Measurements from ENCODE around the gene ZNF679.
"Not testable (repeated sequence)": the region's sequence is repeated elsewhere in the genome, so short reads cannot be mapped to it uniquely, and the experiment has no call there.

The ZNF679 gene

DNA sequence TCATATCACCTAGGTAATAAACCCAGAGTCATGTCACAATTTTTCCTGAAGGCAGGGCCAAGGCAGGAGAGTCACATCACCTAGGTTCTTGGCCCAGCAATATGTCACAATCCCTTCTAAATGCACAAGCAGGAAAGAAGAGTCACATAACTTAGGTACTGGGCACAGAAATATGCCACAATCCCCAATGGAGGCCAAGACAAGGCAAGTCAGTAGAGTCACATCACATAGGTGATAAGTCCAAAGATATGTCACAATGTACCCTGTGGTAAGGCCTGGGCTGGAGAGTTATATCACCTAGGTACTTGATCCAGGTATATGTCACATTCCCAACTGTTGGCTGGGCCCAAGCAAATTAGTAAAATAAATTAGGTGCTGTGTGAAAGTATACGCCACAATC lies at the start of gene ZNF679:
TSS of gene ZNF679 (plus strand) at position 301 of the 400 bp plus-strand sequence. CDS start 20,644 bp downstream, outside the sequence.
- DNase-seq: not testable (repeated sequence)

DNA sequence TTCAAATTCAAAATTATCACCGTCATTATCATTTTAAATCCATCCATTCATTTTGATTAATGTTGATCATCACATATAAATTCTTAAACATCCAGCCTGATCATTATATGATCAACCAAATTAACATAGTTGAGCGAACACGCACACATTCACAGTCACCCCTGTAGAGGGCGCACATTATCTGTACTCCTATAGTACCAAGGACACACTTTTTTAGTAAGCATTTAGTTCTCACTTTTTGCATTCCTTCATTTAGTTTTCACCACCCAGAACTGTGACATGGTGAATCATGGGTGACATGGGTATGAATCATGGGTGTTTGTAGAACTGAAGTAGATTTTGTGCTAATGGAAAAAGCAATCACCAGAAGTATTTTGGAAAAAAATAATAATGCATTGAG lies 47.3 kb upstream of the ZNF679 start:
- no peak for DNase-seq

GRCh38 chr7:64181586-64181985 lies 46.7 kb upstream of the ZNF679 start:
- no peak for DNase-seq

GRCh38 chr7:64182036-64182790 lies 46.1 kb upstream of the ZNF679 start:
- no peak for DNase-seq

GRCh38 chr7:64183126-64183742 lies 45.0 kb upstream of the ZNF679 start:
- DNase-seq: no peak

DNA sequence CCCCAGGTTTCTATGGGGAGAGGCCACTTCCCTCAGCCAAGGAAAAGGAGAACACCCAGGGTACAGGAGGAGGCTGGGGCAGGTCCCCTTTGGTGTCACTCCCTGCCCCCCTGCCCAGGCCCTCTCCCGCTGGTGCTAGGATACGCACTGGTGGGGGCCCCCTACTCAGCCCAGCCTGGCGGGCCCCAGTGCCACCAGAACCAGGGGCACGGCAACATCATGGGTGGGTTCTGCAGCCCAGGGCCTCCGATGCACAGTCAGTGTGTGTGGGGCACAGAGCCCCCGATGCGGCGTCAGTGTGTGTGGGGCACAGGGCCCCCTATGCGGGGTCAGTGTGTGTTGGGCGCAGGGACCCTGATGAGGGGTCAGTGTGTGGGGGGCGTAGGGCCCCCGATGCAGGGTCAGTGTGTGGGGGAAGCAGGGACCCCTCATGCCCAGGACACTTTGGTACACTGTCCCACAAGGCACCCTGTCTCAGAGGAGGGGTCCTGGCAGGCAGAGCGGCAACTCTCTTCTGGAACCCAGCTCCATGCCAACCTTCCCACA lies 44.4 kb upstream of the ZNF679 start:
- DNase-seq: no peak

DNA sequence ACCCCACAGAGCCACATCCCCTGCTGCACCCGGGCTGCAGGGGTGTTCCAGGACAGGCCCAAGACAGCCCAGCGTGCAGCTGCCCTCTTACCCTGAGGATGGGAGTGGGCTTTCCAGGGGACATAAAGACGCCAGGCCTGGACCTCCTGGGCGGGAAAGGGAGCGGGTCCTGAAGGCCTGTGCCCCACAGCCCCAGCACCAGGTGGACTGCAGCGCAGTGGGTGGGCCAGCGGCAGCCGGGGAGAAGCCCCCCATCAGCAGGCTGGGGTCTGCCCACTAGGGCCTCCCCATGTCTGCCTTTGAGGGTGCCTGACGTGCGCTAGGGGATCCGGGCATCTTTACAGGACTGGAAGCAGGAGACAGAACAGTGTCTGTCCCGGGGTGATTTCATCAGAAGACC lies 43.9 kb upstream of the ZNF679 start:
- DNase-seq: no peak

- DNase-seq: no peak
Measured at GRCh38 chr7:64187408-64187807, 40.9 kb upstream of the ZNF679 start.

- no peak for DNase-seq
Measured at GRCh38 chr7:64192148-64192704, 36.0 kb upstream of the ZNF679 start.

DNA sequence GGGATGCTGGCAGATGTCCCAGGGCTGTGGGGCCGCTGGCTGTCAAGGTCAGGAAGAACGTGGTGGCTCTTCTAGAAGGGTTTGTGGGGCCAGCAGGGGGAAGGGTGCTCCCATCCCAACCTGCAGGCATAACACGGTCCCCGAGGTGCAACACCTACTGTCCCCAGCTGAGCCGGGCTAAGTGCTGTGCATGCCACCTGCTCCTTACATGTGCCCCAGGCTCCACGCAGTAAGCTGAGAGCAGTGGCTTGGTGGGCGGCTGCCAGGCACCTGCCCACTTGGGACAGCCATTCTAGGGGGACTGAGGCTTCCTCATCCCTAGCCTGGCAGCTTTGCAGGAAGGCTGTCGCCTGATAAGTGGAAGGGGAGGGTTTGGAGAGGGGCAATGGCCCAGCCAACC lies 35.5 kb upstream of the ZNF679 start:
- no peak for DNase-seq

DNA sequence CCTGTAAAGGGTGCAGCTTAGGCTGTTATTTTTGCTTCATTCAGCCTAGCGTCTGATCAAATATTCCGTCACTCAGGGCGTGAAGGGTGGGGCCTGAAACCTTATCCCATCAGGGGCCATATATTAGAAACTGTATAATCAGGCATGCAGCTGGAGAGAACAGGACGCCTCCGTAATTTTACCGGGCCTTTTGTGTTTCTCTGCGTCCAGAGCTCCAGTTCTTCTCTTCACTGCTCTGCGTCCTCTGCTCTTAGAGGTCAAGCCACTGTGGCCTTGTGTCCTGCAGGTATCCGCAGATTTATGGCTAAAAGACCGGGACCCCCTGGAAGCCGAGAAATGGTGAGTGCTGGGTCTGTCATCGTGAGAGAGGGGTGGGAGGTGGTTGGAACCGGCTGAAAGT lies 21.4 kb upstream of the ZNF679 start, which contains the start of gene ZNF735:
TSS of gene ZNF735 (plus strand) at position 301 of the 400 bp plus-strand sequence. CDS start at position 301, 0 bp downstream.
- DNase-seq: no peak

DNA sequence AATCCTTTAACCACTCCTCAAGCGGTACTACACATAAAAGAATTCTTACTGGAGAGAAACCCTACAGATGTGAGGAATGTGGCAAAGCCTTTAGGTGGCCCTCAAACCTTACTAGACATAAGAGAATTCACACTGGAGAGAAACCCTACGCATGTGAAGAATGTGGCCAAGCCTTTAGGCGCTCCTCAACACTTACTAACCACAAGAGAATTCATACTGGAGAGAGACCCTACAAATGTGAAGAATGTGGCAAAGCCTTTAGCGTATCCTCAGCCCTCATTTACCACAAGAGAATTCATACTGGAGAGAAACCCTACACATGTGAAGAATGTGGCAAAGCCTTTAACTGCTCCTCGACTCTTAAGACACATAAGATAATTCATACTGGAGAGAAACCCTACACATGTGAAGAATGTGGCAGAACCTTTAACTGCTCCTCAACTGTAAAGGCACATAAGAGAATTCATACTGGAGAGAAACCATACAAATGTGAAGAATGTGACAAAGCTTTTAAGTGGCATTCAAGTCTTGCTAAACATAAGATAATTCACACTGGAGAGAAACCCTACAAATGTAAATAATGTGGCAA lies 8.5 kb upstream of the ZNF679 start:
- DNase-seq: not testable (repeated sequence)

GRCh38 chr7:64223366-64223765 lies 4.9 kb upstream of the ZNF679 start:
- no peak for DNase-seq

DNA sequence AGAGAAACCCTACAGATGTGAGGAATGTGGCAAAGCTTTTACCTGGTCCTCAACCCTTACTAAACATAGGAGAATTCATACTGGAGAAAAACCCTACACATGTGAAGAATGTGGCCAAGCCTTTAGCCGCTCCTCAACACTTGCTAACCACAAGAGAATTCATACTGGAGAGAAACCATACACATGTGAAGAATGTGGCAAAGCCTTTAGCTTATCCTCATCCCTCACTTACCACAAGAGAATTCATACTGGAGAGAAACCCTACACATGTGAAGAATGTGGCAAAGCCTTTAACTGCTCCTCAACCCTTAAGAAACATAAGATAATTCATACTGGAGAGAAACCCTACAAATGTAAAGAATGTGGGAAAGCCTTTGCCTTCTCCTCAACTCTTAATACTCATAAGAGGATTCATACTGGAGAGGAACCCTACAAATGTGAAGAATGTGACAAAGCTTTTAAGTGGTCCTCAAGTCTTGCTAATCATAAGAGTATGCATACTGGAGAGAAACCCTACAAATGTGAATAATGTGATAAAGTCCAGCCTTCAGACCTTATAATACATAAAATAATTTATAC lies 38.2 kb downstream of the ZNF679 start:
- no peak for DNase-seq

DNA sequence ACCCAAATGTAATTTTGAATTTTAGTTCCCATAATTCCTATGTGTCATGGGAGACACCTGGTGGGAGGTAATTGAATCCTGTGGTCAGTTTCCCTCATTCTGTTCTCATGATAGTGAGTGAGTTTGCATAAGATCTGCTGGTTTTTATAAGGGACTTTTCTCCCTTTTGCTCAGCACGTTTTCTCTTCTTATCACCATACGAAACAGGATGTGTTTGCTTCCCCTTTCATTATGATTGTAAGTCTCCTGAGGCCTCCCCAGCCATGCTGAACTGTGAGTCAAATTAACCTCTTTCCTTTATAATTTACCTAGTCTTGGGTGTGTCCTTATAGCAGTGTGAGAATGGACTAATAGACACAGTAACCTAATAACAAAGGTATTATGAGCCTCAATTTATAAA lies 49.4 kb downstream of the ZNF679 start:
- DNase-seq: no peak

DNA sequence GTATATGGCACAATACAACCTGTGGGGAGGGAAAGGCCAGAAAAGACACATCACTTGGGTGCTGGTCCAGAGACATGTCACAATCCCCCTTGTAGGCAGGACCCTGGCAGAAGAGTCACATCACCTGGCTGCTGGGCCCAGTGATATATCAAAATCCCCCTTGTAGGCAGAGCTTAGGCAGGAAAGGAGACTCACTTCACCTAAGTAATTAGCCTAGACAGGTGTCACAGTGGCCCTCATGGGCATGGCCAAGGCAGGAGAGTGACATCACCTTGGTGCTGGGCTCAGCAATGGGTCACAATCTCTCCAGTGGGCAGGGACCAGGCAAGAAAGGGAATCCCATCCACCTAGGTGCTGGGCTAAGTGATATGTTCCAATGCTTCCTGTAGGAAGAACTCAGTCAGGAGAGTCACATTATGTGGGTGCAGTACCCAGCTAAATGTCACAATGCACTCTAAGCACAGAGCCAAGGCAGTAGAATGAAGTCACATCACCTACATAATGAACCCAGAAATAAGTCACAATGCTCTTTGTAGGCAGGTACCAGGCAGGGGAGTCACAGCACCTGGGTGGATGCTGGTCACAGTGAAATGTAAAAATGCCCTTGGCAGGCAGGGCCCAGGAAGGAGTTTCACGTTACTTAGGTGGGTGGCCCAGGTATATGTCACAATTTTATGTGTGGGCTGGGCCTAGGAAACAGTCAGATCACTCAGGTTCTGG lies 66.6 kb downstream of the ZNF679 start:
- no peak for DNase-seq

DNA sequence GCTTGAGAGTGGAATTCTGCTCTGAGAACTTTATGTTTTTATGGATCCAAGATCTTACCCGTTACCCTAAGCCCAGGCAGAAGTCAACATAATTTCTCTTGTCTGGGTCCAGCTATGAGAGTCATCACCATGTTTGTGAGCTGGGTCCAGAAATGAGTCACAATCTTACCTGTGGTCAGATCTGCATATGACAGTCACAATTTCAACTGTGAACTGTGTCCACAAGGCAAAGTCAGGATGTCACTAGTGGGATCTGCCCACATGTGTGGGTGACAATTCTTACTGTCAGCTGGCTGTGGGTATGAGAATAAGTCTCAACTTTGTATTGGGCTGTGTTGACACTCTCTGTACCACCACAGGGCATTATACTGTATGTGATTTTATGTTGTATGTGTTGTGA lies 69.1 kb downstream of the ZNF679 start:
- DNase-seq: not testable (repeated sequence)

- DNase-seq: no peak
Measured at GRCh38 chr7:64300641-64301405, 72.5 kb downstream of the ZNF679 start.

DNA sequence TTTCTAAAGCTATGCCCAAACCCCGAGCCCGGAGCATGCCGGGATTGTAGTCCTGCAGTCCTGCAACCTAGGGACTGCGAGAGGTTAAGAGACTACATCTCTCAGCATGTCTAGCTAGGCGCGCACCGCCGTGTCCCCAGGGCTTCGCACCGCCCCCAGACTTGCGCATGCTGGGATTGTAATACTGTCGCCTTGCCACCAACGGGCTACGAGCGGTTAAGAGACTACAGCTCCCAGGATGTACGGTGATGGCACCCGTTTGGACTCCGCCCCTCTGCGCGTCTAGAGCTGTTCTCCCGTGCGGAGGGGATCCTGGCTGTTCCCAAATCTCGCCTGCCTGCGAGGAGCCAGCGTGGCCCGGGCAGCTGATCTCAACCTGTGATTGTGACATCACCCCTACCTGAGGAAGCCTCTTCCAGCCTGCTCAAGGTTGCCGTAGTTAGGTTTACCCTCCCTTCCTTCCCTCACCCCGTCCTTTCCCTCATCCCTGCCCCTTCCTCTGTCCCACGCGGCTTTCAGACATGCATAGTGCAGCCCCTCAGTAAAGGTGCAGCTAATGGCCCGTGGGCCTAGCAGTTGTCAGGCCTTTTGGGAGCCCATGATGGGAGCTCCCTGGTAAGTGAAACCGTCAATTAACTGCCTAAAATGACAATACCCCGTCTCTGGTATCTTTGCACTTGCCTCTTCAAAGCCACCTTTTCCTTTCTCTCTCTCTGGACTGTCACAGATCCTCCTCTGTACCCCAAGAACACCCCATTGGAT lies 79.2 kb downstream of the ZNF679 start:
- DNase-seq: peak; percentile 81

DNA sequence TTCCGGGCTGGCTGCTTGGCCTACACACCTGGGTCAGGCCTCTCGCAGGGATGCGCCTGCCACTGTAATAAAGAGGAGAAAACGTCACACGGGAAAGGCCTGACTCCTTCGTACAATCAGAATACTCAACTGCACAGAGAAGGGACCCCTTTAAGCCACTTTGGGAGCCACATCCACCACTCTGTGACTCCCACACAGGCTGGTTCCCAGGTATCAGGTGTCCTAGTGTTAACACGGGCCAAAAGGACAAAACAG lies 79.7 kb downstream of the ZNF679 start:
- DNase-seq: no peak

- no peak for DNase-seq
Measured at GRCh38 chr7:64310426-64310825, 82.2 kb downstream of the ZNF679 start.
